Liver (tissue), 3 donors: ENCODE results near the gene ERBB4.

ENCODE experiments used
- EGR1 ChIP-seq, 2 donors: IDR thresholded peaks; 2 replicates each; pipeline ENCODE4 v1.6.1; 2016 to 2018; ENCODE audit warnings: antibody characterized with exemption in 2 of 2, low read depth in 2 of 2
- RAD21 ChIP-seq, 2 donors: IDR thresholded peaks; 2 replicates each; pipeline ENCODE4 v1.6.1; 2016; ENCODE audit warnings: antibody characterized with exemption in 2 of 2, mild to moderate bottlenecking in 2 of 2
- TAF1 ChIP-seq: conservative IDR thresholded peaks from 2 replicates; pipeline ENCODE4 v1.6.1; 2016; ENCODE audit warnings: antibody characterized with exemption, mild to moderate bottlenecking
- YY1 ChIP-seq: IDR thresholded peaks from 2 replicates; pipeline ENCODE4 v1.6.1; 2016; ENCODE audit warnings: antibody characterized with exemption, mild to moderate bottlenecking
- TF ChIP-seq, protein P1 (sequence below): fragments of 150-350 bp; IDR thresholded peaks from 2 replicates; pipeline ENCODE4 v1.5.1; 2017; ENCODE audit warnings: improper control_type of control experiment, low read depth, low read length; ENCODE audit not compliant: missing input control
- TF ChIP-seq, protein P2 (sequence below): IDR thresholded peaks from 2 replicates; pipeline ENCODE4 v1.6.1; 2016; ENCODE audit warnings: antibody characterized with exemption
- TF ChIP-seq, protein P3 (sequence below): IDR thresholded peaks from 2 replicates; pipeline ENCODE4 v1.6.1; 2016; ENCODE audit warnings: antibody characterized with exemption, mild to moderate bottlenecking
- TF ChIP-seq, protein P4 (sequence below): IDR thresholded peaks from 2 replicates; pipeline ENCODE4 v1.6.1; 2016; ENCODE audit warnings: antibody characterized with exemption
- TF ChIP-seq, protein P5 (sequence below): IDR thresholded peaks from 2 replicates; pipeline ENCODE4 v1.6.1; 2016; ENCODE audit warnings: antibody characterized with exemption
- donor health status: healthy.
- donor health status: healthy.

DNA sequence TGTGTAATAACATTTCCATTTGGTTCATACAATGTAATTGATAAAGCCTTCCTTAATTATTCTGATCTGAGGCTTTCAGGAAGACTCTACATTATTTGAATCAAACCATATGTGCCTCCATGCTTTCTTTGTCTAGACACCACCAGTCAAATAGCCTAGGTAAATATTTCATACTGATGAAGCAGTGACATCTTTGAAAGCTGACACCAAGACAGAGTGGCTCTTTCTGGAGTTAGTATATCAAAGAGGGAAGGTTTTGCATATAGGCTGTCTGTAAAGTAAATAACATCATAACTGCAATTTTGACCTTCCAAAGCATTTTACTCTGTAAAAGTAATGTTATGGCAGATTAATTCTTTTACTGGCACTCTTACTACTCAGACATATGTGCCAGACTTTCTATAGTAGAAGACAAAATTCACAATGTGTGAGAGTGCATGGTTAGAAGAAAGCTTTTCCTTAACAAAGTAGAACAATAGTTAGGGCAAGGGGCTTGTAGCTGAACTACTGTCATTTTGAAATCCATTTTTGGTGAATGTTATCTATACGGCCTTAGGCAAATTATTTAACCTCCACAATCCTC lies 177.3 kb downstream of the ERBB4 start:
- TF ChIP-seq, protein P1, sequence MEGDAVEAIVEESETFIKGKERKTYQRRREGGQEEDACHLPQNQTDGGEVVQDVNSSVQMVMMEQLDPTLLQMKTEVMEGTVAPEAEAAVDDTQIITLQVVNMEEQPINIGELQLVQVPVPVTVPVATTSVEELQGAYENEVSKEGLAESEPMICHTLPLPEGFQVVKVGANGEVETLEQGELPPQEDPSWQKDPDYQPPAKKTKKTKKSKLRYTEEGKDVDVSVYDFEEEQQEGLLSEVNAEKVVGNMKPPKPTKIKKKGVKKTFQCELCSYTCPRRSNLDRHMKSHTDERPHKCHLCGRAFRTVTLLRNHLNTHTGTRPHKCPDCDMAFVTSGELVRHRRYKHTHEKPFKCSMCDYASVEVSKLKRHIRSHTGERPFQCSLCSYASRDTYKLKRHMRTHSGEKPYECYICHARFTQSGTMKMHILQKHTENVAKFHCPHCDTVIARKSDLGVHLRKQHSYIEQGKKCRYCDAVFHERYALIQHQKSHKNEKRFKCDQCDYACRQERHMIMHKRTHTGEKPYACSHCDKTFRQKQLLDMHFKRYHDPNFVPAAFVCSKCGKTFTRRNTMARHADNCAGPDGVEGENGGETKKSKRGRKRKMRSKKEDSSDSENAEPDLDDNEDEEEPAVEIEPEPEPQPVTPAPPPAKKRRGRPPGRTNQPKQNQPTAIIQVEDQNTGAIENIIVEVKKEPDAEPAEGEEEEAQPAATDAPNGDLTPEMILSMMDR = no peak
- TF ChIP-seq, protein P2, sequence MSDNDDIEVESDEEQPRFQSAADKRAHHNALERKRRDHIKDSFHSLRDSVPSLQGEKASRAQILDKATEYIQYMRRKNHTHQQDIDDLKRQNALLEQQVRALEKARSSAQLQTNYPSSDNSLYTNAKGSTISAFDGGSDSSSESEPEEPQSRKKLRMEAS = no peak
- no peak for TF ChIP-seq EGR1 (IDR thresholded peaks at IDR 0.05; ENCODE audit: low read depth in 2 of 2)
- TF ChIP-seq, protein P3, sequence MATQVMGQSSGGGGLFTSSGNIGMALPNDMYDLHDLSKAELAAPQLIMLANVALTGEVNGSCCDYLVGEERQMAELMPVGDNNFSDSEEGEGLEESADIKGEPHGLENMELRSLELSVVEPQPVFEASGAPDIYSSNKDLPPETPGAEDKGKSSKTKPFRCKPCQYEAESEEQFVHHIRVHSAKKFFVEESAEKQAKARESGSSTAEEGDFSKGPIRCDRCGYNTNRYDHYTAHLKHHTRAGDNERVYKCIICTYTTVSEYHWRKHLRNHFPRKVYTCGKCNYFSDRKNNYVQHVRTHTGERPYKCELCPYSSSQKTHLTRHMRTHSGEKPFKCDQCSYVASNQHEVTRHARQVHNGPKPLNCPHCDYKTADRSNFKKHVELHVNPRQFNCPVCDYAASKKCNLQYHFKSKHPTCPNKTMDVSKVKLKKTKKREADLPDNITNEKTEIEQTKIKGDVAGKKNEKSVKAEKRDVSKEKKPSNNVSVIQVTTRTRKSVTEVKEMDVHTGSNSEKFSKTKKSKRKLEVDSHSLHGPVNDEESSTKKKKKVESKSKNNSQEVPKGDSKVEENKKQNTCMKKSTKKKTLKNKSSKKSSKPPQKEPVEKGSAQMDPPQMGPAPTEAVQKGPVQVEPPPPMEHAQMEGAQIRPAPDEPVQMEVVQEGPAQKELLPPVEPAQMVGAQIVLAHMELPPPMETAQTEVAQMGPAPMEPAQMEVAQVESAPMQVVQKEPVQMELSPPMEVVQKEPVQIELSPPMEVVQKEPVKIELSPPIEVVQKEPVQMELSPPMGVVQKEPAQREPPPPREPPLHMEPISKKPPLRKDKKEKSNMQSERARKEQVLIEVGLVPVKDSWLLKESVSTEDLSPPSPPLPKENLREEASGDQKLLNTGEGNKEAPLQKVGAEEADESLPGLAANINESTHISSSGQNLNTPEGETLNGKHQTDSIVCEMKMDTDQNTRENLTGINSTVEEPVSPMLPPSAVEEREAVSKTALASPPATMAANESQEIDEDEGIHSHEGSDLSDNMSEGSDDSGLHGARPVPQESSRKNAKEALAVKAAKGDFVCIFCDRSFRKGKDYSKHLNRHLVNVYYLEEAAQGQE = no peak
- TF ChIP-seq, protein P4, sequence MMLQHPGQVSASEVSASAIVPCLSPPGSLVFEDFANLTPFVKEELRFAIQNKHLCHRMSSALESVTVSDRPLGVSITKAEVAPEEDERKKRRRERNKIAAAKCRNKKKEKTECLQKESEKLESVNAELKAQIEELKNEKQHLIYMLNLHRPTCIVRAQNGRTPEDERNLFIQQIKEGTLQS = no peak
- TF ChIP-seq, protein P5, sequence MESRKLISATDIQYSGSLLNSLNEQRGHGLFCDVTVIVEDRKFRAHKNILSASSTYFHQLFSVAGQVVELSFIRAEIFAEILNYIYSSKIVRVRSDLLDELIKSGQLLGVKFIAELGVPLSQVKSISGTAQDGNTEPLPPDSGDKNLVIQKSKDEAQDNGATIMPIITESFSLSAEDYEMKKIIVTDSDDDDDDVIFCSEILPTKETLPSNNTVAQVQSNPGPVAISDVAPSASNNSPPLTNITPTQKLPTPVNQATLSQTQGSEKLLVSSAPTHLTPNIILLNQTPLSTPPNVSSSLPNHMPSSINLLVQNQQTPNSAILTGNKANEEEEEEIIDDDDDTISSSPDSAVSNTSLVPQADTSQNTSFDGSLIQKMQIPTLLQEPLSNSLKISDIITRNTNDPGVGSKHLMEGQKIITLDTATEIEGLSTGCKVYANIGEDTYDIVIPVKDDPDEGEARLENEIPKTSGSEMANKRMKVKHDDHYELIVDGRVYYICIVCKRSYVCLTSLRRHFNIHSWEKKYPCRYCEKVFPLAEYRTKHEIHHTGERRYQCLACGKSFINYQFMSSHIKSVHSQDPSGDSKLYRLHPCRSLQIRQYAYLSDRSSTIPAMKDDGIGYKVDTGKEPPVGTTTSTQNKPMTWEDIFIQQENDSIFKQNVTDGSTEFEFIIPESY = no peak
- no peak for TF ChIP-seq RAD21 (IDR thresholded peaks at IDR 0.05)
- no peak for TF ChIP-seq YY1
- no peak for TF ChIP-seq TAF1
